ENCODE measurements around the gene PVALEF. TPM values are rescaled to one million over a fixed set of nuclear protein-coding genes. Genes with fewer than 3 reads are reported as not detected.

Gene PVALEF
- total RNA-seq, 6 experiments from 2014 or later: not detected

- no peak for DNase-seq
- TF ChIP-seq CTCF (IDR thresholded peaks at IDR 0.05): no peak
- H3K27me3 Mint-ChIP-seq (ENCODE audit: insufficient read depth): no peaks in the 10 kb centered on the region
- H3K27ac Mint-ChIP-seq: no peak overlapping the region
- H3K36me3 Mint-ChIP-seq (ENCODE audit: low read depth): peaks cover 22% of the 10 kb centered on the region
- no peaks in the 10 kb centered on the region for H3K9me3 Mint-ChIP-seq
- no peaks in the 10 kb centered on the region; the same call in 1 of the 2 replicates for H3K4me1 Mint-ChIP-seq (ENCODE audit: low read depth)
- H3K4me3 Mint-ChIP-seq: no peak overlapping the region
Observed at GRCh38 chr17:81228834-81229665, 63.7 kb downstream of the PVALEF start.

GRCh38 chr17:81229666-81229920 lies 64.3 kb downstream of the PVALEF start:
- H3K36me3 Mint-ChIP-seq (ENCODE audit: low read depth): peaks cover 22% of the 10 kb centered on the region
- TF ChIP-seq CTCF (IDR thresholded peaks at IDR 0.05): no peak
- no peaks in the 10 kb centered on the region for H3K9me3 Mint-ChIP-seq
- H3K27me3 Mint-ChIP-seq (ENCODE audit: insufficient read depth): no peaks in the 10 kb centered on the region
- DNase-seq: no peak
- H3K27ac Mint-ChIP-seq: no peak overlapping the region
- no peaks in the 10 kb centered on the region for H3K4me1 Mint-ChIP-seq (ENCODE audit: low read depth)
- H3K4me3 Mint-ChIP-seq: no peak overlapping the region

GRCh38 chr17:81230043-81230820 lies 64.9 kb downstream of the PVALEF start:
- Mint-ChIP-seq H3K4me3 (no peak overlapping the region), H3K27ac (no peak overlapping the region), H3K36me3 (ENCODE audit: low read depth) (peaks cover 22% of the 10 kb centered on the region), H3K4me1 (ENCODE audit: low read depth) (no peaks in the 10 kb centered on the region), H3K27me3 (ENCODE audit: insufficient read depth) (no peaks in the 10 kb centered on the region), H3K9me3 (no peaks in the 10 kb centered on the region)
- no peak for DNase-seq
- TF ChIP-seq CTCF (IDR thresholded peaks at IDR 0.05): peak; percentile 61

GRCh38 chr17:81231121-81231645 lies 65.9 kb downstream of the PVALEF start:
- Mint-ChIP-seq H3K36me3 (ENCODE audit: low read depth) (peaks cover 22% of the 10 kb centered on the region), H3K27ac (no peak overlapping the region), H3K4me1 (ENCODE audit: low read depth) (no peaks in the 10 kb centered on the region), H3K9me3 (no peaks in the 10 kb centered on the region), H3K4me3 (no peak overlapping the region), H3K27me3 (ENCODE audit: insufficient read depth) (no peaks in the 10 kb centered on the region)
- no peak for TF ChIP-seq CTCF (IDR thresholded peaks at IDR 0.05)
- no peak for DNase-seq

- Mint-ChIP-seq H3K4me1 (ENCODE audit: low read depth) (no peaks in the 10 kb centered on the region), H3K27me3 (ENCODE audit: insufficient read depth) (no peaks in the 10 kb centered on the region)
- no peak for TF ChIP-seq CTCF (IDR thresholded peaks at IDR 0.05)
Observed at GRCh38 chr17:81231766-81232581, 66.7 kb downstream of the PVALEF start.

More at GRCh38 chr17:81231766-81232581, 66.7 kb downstream of the PVALEF start:
- no peak overlapping the region for H3K27ac Mint-ChIP-seq
- peaks cover 22% of the 10 kb centered on the region for H3K36me3 Mint-ChIP-seq (ENCODE audit: low read depth)
- H3K9me3 Mint-ChIP-seq: no peaks in the 10 kb centered on the region
- H3K4me3 Mint-ChIP-seq: no peak overlapping the region
- no peak for DNase-seq

Measured in HFFc6 (cell line).